HG03432 (cell line): ENCODE data around the gene HIVEP1.

Experiments
- ATAC-seq: cut with Tn5 transposase; IDR thresholded peaks from one replicate; pipeline ENCODE4 v1.9.1; 2021; ENCODE audit warnings: mild to moderate bottlenecking, moderate library complexity; ENCODE audit not compliant: unreplicated experiment

The HIVEP1 gene

DNA sequence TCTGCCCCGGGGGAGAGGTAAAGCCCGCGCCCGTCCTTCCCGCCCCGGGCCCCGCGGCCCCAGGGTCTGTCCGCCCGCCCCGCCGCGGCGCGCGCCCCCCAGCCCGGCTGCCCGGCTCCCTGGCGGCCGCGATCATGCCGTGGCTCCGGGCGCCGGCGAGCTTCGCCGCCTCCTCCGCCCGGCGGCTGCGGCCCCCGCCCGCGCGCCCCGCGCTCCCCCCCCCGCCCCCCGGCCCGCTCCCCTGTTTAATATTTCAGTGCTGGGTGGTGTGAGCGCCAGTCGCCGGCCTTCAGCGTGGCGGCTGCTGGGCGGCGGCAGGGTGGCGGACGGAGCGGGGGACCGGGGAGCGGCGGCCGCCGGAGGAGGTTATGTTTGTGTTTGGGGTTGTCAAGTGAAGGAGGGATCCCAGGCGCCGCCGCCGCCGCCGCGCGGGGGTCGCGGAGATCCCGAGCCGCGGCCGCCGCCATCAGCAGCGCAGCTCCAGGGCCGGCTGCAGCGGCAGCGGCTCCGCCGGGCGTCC lies at the start of gene HIVEP1:
Gene HIVEP1 (plus strand): TSS at position 275 of the 520 bp plus-strand sequence. CDS start 3,317 bp downstream, outside the sequence.
- peak; percentile 1 for ATAC-seq

DNA sequence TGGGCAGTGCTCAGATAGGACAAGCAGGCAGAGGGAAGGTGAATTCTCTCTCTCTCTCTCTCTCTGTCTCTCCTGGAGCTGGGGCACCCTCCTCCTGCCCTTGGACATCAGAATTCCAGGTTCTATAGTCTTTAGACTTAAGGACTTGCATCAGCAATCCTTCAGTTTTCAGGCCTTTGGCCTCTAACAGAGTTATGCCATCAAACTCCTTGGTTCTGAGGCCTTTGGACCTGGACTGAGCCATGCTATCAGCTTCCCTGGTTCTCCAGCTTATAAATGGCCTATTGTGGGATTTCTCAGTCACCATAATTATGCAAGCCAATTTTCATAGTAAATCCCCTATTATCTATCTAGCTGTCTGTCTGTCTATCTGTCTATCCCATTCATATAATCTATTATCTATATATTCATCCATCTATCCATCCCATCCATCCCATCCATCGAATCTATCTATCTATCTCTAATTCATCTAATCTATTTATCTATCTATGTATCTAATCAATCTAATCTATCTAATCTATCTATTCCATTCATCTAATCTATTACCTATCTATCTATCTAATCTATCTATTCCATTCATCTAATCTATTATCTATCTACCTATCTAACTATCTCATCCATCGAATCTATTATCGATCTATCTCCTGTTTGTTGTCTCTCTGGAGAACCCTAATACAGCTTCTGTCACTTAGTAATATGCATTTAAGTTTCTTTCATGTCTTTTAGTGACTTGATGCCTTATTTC lies 48.2 kb upstream of the HIVEP1 start:
- no peak for ATAC-seq

DNA sequence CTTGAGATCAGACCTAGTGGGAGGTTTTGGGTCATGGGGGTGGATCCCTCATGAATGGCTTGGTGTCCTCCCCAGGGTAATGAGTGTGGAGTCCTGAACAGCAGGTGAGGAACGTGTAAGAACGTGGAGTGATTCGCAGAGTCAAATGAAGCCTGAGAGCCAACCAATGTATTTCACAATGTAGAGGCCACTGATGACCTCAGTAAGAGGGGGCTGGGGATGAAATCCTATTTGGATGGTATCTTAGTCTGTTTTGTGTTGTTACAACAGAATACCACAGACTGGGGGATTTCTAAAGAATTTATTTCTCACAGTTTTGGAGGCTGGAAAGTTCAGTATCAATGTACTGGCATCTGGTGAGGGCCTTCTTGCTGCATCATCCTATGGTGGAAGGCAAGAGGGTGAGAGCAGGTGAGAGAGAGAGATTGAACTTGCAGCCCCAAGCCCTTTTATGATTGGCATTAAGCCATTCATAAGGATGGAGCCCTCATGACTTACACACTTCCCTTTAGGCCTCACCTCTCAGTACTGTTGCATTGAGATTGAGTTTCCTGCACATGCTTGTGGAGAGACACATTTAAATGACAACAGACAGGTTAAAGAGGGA lies 47.3 kb upstream of the HIVEP1 start:
- ATAC-seq = no peak

DNA sequence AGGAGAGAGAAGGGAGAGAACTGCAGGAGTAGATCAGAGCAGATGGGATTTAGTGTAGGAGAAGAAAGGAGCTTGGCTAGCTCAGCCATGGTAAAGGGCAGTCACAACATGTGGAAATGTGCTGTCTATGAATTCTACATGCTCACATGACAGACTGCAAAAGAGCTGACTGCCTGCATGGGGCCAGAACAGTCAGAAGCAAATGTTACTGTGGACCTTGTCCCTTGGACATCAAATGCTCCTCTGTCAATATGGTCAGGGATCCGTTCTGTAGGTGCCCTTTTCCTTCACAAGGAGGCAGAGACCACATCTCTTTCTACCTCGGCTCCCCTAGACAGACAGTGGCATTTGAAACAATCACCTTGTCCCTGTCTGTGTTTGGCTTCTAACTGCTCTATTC lies 46.6 kb upstream of the HIVEP1 start:
- ATAC-seq = no peak

DNA sequence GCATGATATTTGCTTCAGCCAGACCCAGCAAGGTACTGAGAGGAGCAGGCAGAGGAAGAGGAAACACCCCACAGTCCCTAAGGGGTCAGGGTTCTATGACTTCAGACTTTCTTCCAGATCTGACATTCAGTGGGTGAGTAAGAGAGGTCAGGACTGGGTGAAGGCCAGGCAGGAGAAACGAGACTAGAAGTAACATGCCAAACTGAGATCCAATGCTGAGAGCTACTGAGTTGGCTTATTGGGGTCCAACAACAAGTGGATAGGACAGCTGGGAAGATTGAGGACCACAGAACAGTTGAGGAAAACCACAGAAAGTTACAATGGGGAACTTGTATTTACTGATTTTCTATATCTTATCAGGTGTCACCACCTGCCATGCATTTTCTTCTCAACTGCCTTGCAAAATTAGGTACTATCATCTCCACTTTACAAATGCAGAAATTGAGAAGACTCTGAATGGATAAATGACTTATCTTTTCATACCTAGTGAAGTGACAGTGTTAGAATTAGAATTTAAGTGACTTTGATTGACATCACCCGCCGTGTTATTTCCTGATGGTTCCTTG lies 43.8 kb upstream of the HIVEP1 start:
- ATAC-seq = peak; percentile 80

DNA sequence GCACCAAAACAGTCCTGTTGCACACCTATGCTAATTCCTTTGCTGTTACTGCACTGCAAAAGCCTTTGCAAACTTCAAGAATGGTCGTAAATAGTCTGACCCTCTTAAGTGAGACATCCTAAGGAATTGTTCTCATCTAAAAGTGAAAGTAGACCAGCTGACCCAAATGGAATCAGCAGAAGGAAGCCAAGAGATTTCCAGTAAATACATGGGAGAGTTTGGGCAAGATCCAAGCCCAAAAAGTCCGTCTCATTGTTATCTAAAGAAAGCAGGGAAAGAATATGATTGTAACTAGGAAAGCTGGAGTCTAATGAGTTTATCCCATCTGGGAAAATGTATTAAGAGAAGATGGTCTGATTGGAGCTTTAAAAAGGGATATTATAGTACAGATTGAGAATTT lies 43.0 kb upstream of the HIVEP1 start:
- ATAC-seq = no peak

DNA sequence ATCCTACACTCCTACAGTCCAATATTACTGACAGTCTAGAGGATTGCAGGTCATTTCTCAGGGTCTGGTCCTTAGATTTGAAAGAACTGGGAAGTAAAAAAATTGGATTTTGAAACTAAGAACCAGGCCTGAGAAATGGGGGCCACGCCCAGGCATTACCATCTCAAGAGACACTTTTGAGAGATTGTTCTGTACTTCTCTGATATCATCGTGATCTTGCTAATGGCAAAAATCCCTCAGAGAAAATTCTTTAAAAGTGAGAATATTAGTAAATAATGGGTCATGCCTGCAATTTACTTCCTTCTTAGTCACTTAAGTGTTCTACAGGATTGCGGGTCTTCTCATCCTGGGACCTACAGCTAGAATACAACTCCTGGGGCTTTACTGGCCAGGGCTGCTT lies 42.0 kb upstream of the HIVEP1 start:
- no peak for ATAC-seq

DNA sequence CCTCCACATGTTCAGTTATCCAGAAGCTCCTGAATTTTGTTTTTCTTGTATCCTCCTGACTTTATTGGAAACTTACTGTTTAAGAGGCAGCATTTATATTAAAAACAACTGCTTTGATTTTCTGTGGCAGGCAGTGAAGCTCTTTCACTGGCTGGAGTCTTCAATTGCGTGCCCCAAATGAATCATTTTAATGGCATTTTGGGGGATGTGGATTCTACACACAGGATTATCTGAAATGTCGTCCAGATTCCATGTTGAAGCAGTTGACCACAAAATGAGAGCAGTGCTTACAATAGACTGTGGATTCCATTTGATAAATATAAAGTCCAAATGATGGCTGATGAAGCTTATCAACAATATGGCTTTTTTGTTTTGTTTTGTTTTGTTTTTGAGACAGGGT lies 41.0 kb upstream of the HIVEP1 start:
- no peak for ATAC-seq

DNA sequence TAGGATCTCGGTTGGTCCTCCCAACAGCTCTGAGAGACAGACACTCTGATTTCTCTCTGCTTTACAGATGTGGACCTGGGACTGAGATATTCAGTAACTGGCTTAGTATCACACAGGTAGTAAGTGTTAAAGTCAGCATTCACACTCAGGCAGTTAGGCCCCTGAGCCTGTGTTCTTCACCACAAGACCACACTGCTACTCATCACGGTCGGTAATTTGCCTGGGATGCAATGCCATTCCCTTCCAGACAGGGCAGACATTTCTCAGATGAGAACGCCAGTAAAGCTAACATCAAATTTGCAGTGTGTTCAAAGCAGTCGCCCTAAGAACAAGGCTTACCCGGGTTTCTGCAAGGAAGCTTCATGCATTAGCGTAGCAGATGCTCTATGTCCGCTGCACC lies 39.8 kb upstream of the HIVEP1 start:
- no peak for ATAC-seq

DNA sequence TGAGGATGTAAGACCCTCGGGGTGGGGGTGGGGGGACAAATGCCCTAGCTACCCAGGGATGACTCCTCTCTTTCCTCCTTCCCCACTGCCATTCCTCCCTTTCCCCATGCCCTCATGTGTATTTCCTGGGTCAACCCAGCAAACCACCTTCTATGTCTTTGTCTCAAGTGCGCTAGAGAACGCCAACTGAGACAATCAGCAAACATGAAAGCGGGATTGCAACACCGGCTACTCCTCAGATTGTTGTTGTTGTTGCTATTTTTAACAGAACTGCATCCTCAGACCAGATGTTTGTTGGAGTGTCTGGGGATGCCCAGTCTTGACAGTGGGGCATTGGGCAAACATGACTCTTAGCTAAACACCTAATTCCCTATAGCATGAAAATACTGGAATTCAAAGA lies 39.3 kb upstream of the HIVEP1 start:
- no peak for ATAC-seq

DNA sequence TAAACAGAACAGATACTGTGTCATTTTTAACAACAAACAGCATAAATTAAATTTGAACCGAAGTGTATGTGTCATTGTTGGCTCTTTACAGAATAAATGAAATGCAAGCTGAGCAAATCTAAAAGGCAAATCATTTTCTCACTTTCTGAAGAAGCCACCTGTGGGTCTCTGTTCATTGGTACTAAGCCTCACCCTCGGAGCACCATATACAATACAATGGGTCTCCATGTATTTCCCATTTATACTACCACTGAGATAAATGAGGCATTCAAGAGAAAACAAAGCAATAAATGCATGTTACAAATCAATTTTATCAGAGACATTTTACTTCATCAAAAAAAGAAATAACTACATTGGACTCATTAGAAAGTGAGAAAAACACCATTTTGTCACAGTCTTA lies 38.9 kb upstream of the HIVEP1 start:
- ATAC-seq = no peak

DNA sequence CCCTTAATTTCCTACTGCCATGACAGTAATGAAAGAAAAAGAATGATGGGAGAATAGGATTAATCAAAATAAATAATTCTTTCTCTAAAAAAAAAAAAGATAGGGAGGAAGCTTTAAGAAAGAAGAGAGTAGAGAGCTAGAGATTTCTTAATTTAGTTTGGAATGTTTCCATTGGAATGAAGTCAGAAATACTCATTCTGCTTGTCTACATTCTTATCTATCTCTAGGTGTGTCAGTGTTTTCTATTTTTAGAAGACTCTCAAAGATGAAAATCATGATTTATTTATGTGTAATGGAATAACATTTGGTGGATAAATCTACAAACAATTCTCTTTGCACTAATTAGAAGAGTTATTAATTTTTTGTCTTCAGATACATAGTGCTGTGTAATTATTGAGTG lies 38.0 kb upstream of the HIVEP1 start:
- no peak for ATAC-seq

DNA sequence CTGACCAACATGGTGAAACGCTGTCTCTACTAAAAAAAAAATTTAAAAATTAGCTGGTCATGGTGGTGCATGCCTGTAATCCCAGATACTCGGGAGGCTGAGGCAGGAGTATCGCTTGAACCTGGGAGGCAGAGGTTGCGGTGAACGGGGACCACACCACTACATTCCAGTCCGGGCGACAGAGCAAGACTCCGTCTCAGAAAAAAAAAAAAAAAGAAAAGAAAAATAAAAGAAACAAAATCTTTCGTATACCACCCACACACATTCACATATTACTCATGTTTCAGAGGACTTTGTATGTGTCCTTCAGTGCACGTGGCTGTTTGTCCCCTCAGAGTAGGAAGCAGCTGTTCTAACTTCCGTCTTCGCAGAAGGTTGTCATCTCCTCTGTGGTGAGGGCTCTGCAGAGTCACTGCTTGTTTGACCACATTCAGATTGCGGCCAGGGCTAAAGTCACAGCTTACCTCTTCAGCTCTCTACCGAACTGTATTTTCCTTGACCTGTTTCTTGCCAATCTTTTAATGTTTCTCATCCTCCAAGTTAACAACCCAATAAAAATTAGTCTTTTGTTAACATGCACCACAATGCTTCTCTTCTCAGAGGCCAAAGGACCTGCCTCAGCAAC lies 36.6 kb upstream of the HIVEP1 start:
- ATAC-seq = peak; percentile 84

DNA sequence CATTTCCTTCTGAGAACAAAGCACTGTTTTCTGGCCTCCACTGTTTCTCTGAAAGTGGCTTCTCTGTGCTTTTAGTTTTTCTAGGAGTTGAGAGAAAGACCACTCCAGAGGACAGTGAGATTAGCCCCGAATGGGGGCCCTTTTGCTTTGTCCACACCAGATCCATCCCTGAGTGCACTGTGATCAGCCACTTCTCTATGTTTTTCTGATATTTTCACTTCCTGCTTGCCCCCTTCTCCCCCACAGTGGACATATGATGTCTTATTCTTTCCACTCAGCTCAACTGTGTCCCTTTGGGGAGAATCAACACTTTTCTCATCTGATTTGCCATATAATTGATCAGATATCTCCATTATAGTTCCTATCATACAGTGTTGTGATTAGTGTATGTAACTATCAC lies 35.6 kb upstream of the HIVEP1 start:
- no peak for ATAC-seq

DNA sequence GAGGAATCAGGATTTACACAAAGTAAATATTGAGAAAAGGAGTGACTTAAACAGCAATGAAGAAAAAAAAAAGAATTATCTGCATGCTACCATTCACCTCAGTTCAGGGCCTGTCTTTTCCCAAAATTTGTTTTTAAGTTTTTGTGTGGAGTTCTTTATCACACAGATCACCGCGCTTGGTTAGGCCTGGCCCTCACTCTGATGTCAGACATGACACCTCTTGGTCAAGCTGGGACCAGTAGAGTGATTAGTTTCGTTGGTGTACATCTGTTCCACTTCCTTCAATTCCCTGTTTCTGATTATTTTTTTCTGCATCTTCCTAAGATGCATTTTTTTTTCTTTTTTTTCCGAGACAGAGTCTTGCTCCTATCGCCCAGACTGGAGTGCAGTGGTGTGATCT lies 34.9 kb upstream of the HIVEP1 start:
- no peak for ATAC-seq

DNA sequence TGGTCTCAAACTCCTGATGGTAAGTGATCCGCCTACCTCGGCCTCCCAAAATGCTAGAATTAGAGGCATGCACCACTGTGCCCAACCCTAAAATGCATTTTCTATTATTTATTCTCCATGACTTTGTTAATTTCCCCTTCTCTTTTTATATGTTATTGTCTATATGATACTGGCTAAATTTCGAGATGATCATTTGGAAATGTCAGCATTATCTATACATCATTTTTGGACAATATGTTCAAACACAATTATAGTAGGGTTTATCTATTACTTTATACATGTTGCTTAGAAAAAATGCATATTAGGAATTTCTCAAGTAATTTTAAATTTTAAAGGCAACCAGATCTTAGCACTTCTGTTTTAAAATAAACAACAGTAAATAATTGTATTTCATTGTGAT lies 34.4 kb upstream of the HIVEP1 start:
- ATAC-seq = no peak

DNA sequence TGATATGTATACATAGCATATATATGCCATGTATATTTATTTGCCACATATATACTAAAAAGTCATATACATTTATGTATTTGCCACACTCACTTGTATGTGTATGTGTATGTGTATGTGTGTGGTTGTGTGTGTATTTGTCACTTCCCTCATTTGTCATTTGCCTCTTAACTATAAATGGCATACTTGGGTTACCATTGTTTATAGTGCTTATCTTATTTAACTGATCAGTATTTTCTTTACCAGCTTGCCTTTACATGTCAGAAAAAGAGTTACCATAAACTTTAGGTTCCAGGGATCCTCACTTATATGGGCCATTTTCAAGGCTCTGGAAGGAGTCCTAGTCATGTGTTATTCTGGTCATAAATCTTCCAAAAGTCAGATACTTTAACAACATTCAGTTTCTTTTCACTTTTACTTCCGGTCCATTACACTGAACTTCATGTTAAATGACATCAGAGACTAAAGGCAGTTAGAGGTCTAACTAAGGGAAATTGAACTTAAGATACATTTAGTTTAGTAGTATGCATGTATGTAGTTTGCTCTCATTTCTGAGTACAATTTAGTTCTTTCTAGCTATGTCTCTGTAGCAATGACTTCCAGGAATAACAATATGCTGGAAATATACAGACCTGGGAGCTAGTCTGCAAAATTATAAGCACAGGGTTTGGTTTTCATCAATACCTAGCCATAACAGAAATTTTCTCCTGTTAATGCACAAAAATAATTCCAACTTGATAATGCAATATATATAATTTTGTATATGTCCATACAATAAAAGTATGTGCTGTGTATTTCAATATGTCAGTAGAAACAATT lies 33.7 kb upstream of the HIVEP1 start:
- ATAC-seq = no peak

DNA sequence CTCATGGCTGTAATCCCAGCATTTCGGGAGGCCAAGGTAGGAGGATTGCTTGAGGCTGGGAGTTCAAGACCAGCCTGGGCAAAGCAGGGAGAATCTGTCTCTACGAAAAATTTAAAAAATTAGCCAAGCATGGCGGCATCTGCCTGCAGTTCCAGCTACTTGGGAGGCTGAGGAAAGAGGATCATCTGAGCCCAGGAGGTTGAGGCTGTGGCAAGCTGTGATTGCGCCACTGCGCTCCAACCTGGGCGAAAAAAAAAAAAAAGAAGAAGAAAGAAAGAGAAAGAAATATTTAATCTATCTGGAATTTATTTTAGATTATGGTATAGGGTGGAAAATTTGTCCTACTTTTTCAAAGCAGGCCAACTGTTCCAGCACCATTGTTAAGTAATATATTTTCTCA lies 32.2 kb upstream of the HIVEP1 start:
- ATAC-seq = no peak

DNA sequence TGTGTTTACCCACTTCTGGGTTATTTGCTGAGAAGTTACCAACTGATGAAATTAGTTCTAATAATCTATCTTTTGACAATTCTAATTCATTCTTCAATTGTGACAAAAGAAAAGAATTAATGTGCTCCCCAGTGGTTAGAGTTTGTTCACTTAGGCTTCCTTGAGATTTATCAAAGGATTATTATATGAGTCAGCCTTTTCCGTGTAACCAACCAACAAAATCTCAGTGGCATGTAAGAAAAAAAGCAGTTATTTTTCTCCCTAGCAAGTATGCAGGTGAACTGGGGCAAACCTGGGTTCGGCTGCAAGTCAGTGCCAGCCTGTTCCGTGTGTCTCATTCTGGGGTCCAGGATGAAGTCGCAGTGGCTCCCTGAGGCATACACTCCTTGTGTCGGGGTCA lies 28.8 kb upstream of the HIVEP1 start:
- no peak for ATAC-seq

DNA sequence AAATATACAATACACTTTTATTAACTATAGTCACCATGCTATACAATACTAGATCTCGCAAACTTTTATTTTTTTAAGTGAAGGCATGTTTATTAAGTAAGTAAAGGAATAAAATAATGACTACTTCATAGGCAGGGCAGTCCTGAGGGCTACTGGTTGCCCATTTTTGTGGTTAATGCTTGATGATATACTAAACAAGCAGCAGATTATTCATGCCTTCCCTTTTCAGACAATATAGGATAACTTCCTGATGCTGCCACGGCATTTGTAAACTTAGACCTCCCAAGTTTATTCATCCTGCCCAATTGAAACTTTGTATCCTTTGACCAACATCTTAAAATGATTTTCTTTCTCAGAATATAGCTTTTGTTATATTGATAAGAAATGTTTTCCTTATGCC lies 24.7 kb upstream of the HIVEP1 start:
- no peak for ATAC-seq

DNA sequence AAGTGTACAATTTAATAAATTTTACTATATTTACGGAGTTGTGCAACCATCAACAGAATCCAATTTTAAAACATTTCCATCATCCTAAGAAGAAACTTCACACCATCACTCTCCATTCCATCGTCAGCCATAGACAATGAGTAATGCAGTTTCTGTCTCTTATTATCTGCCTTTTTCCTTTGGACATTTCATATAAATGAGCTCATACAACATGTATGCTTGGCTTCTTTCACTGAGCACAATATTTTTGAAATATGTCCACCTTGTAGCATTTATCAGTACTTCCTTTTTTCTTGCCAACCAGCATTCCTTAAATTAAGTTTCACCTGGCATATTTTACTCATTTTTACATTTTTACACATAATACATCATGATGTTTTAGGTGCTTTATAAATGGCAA lies 22.7 kb upstream of the HIVEP1 start:
- no peak for ATAC-seq
